Hematopoietic multipotent progenitor cell treated with erythropoietin and hydrocortisone succinate and interleukin-3 and kit ligand, for 4 days (in vitro differentiated cells): ENCODE results near the gene CNP.
A peak's percentile ranks its signal among the peaks of the same experiment; 100 is the strongest.

Experiments used
- DNase-seq: peaks from one replicate; pipeline ENCODE4 v3.0.0-alpha.2; 2015

CNP gene

GRCh38 chr17:41973408-41973811 lies 6.8 kb downstream of the CNP start:
- no peak for DNase-seq

GRCh38 chr17:41974031-41974430 lies 7.4 kb downstream of the CNP start:
- DNase-seq, result no peak

- DNase-seq, result no peak
Observed at GRCh38 chr17:41974658-41975057, 8.1 kb downstream of the CNP start.

DNA sequence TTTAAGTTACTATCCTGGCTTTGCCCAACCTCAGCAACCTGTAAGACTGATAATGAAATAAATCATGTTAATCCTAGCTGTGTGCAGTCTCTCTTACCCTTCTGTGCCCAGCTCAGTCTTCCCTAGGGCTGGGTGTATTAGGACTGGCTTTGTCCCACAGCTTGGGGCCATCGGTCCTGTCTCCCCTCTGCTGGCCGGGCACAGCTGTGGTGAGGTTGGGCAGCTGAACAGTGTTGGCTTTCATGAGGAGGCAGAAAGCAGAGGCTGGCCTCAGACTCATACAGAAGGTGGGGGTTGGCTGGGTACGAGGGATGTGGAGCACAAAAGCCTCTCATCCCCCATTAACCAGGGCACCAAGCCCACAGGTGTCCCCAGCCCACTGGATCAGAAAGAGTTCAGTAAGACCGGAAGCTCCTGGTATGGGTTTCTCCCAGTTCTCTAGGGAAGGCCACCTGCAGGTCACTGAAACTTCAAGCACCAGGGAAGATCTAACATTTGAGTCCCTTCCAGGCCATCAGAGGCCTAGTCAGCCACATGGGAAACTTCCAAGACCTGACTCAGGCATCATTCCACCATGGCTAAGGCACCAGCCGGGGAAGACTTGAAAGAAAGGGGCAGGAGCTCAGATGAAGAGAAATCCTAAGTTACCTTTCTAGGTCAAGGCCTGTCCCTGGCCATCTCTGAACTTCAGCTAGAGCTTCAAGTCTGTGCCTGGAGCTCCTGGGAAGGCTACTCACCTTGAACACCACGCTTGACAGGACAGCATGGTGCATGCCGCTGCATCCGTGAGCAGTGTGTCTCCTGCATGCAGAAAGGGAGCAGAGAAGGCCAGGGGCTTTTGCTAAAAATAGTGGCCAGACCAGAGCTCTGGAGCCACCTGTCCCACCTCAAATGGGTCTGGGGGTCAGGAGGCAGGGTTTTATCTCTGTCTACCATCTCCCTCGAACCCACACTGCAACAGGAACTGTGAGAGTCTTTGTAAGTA lies 8.8 kb downstream of the CNP start:
- no peak for DNase-seq

DNA sequence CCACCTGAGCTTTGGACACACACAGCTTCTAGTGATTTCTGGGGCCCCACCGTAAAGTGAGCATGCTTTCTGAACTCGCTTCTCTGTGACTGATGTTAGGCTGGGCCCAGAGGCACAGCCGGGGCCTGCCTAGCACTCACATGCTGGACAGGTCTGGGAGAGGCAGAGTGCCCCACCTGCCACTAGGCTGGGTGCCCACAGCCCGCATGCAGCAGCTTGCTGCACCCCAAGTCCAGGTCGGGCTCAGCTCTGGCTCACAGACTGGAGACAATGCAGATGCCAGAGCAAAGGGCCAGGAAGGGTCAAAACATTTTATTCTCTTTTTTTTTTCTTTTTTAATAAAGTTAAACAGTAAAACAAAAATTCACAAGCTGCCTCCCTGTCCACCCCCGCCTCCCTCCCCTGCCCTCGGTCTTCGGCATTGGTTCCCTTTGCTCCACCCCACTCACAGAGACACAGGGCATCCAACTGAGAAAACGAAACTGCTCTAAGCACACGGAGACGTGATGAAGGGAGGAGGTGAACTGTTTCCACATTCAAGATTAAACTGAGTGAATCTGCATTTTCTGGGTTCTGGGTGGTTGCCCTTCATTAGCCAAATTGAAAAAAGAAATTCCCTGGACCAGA lies 9.7 kb downstream of the CNP start:
- DNase-seq, result no peak

- DNase-seq, result no peak
Observed at GRCh38 chr17:41977991-41978390, 11.4 kb downstream of the CNP start.

DNA sequence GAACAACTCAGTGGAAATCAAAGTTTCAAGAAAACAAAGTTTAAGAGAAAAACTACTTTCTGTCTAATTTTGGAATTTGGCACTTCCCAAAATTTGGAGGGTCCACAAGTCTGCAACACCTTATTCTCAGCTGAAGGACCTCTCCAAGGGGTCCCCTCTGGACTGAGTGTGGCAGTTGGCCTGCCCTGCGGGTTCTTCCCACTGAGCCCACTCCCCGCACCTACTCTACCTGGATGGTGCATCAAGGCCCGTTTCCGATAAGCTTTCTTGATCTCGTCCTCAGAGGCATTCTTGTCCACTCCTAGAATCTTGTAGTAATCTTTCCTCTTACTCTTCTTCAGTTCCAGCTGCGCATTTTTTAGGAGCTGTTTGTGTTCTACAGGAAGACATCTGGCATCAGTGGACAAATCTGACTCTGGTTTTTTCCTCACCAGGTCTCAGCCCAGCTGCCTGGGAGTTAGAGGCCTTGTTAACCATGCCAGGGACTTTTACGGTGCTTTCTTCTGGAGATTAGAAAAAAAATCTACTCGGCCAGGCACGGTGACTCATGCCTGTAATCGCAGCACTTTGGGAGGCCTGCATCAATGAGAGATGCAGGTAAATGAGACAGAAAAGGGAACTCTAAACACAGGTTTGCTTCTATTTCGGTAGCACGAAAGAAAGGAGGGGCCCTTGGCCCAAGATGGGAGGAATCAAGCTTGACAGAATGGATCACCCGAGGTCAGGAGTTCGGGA lies 15.6 kb downstream of the CNP start:
- DNase-seq, result no peak

DNA sequence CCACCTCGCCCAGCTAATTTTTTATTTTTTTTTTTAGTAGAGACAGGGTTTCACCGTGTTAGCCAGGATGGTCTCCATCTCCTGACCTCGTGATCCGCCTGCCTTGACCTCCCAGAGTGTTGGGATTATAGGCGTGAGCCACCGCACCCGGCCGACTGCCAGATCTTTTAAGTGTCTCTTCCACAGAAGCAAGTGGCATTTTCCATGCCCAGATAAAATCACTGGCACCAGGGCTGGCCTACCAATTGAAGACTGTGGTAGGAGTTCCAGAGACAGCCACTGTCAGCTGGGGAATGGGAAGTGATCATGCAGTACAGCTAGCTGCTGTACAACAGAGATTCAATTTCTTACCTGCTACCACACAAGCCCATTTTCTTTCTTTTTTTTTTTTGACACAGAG lies 17.9 kb downstream of the CNP start:
- no peak for DNase-seq

DNA sequence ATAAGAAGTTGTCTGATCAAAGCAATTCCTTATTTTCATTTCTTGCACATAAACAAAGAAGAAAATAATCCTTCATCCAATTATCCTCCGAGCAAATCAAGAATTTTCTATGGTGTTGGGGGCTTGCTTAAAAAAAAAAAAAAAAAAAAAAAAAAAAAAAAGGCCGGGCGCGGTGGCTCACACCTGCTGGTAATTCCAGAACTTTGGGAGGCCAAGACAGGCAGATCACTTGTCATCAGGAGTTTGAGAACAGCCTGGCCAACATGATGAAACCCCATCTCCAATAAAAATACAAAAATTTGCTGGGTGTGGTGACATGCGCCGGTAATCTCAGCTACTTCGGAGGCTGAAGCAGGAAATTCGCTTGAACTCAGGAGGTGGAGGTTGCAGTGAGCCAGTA lies 19.3 kb downstream of the CNP start:
- no peak for DNase-seq

DNA sequence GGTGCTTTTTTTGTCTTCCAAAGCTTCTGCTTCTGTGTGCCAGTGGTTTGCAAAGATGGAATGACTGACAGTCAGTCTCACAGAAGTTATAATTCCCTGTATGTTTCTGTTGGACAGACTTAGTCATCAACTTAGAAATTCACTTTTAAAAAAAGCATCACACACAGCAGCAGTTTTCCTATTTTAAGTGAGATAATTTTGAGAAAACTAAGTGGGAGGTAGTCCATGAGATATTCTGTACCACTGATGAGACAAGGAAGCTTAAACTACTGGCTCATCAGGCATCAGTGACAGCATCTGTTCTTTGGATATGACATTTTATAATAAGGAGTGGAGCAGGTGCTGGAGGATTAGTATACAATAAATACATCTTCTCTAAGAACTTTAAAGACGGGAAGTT lies 20.0 kb downstream of the CNP start:
- DNase-seq, result no peak

GRCh38 chr17:41987642-41988041 lies 21.0 kb downstream of the CNP start:
- no peak for DNase-seq

DNA sequence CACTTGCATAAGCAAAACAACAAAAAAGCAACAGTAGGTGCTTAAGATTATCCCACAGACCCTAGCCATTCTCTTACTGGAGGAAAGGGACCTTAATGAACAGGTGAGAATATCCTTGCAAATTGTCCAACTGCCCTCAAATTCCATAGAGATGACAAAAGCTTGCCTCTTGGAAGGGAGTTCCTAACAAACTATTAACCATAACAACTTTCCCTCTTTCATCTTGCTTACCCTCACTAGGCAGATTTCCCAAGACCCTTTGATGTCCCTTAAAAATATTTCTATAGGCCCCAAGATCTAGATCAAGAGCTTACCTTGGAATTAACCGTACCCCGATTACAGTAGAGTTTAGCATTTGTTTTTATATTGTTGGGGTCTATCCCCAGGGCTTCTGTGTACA lies 21.8 kb downstream of the CNP start:
- no peak for DNase-seq

GRCh38 chr17:41989702-41990419 lies 23.3 kb downstream of the CNP start:
- no peak for DNase-seq

DNA sequence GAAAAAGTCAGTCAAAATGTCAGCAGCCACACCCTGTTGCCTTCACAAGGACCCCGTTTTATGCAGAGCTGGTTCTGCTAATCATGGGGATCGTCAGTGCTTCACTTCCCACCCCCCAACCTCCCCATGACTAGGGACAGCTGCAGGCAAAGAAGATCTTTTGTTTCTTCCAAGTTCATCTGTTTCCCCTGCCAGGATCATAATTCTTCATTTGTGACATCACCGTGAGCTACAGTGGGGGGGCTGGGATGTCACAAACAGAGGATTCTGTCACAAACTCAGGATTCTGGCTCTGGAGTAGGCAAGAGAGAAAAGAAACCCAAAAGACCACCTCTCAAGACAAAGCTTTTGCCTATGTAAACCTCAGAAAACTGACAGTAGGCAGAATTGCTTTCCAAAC lies 26.0 kb downstream of the CNP start:
- no peak for DNase-seq

- no peak for DNase-seq
Observed at GRCh38 chr17:41996855-41997164, 30.2 kb downstream of the CNP start.

DNA sequence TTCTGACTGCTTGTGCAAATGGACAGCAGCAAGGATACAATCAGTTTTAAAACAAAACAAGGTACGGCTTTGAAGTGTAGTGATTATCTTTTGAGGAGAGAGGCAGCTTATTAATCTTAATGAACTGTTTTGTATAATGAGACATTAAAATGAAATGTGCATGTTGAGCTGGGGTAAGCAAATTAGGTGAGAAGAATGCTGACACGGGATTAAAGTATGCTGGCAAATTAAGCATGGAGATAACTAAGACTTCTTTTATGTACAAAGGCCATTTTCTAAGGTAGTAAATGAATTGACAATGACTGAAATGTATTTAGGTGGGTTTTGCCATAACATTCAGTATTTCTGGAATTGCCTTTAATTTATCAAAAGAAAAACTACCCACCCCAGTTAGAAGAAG lies 31.9 kb downstream of the CNP start:
- no peak for DNase-seq

DNA sequence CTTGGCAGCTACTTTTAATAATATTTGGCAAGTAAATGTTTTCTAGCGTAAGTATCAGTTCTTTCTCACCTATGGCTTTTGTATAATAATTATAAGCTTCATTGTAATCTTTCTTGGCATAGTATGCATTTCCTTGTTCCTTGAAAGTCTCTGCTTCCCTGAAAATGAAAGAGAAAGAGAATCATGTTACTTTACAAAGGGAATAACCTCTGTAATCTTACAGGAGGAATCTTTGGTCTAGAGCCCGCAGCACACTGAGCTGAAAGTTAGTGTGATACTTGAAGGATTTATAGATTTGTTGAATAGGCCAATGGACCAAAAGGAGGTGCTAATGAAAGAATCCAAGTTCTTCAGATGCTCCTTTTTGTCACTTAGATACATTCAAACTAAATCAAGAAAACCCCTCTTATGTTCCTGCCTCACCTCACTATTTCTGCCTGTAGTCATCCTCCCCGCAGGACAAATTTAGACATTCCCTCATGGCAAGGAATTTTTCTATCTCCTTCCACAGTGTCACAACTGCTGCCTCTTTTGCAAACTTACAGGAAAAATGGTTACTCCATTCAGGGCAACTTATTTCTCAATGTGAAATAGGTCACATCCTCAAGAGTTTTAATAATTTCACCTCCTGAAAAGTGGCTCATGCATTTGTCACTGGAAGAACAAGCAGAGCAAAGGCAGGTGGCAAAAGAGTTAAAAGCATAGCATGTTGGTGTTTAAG lies 34.0 kb downstream of the CNP start:
- DNase-seq, result no peak

DNA sequence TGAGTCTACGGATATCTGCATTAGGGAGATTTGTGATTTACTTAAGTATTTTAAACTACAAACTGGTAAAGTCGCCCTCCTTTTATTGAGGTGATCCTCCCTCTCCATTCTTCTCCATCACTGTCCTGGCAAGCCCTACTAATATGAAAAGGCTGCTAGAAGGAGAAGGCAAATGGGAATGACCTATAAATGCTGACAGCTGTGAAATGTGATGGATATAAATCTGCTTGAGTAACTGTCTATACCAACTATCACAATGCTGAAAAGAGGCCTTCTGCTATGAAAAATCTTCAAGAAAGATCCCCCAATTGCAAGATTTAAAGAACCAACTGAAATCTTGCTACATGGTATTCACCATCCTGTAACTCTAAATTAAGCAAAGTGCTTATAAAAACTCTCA lies 35.1 kb downstream of the CNP start:
- no peak for DNase-seq

DNA sequence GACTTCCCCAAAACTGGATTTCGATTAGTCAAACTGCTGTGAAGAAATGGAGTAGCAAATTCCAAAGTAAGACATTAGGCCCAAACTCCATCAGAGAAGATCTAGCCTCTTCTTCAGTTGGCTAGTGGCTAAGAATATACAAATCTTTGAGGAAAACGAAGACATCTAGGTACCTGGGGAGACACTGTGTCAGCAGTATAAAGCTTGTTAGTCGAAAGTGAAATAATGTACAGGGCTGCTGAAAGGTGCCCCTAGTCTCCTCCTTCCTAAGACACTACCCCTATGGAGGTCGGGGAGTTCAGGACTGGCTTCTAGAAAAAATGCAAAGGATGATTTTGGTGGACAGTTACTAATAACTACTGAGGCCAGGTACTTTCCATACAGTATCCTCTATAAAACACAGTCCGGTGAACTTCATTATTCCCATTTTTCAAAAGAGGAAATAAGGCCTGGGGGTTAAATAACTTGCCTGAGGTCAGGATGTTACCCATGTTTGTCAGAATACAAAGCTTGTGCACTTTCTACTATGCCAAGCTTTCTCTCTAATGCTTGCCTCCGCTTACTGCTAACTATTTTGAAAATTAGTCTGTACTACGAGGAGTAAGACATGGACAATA lies 35.7 kb downstream of the CNP start:
- DNase-seq, result no peak

GRCh38 chr17:42002792-42003301 lies 36.3 kb downstream of the CNP start:
- no peak for DNase-seq

GRCh38 chr17:42005166-42005565 lies 38.6 kb downstream of the CNP start:
- DNase-seq, result no peak

DNA sequence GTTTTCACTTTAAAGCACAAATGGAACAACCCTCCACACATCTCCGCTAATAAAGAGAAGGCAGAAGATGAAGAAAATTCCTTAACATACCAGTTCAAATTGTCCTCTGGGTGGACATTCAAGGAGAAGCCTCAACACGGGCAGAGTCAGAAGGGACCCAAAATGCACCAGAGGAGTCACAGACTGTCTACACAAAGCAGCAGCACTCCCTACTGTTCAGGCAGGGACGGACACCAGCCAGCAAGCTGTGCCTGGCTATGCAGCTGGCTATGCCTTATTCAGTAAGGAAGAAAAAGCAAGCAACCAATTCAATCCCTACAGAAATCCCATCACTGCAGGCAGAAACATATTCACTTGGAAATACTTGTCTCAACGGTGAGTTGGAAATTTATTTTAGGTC lies 42.6 kb downstream of the CNP start:
- peak; percentile 35 for DNase-seq
